ENCODE data around the gene TFG.

Gene TFG

GRCh38 chr3:100753846-100754245, 44.6 kb downstream of the TFG start:
- DNase-seq (ENCODE audit: low read depth in 3 of 3, low spot score in 1 of 3) = no peak

DNA sequence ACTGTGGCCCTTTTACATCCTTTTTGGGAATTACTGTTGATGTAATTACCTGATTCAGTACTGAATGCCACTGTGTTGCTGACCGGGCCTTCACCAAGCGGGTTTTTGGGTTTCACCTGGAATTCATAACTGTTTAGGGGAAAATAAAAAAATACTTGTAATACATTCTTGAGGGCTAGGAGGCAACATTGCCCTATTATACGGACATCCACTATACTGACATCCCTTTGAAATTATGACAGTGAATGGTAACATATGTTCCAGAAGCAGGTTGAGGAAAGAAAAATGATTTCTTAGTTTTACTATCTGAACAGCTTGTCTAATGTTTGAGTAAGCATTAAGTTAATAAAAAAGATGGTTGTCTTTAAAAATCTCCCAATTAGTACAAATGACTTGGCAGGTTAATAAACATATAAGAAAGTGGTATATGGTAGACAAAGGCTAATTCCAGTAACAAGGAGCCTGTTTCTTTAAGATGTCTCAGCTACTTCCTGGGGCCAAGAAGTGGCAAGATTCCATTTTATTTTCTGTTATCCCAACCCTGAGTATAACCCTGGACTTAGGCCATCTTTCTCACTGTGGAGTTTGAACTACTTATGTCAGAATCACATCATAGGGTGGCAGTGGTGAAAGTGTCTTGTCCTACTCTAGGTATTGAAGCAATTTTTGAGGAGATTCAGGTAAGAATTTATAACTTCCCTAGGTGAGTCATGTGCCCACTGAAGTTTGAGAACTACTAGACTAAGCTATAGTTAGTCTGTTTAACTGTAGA, 45.5 kb downstream of the TFG start:
- DNase-seq (ENCODE audit: low read depth in 3 of 3, low spot score in 1 of 3) = no peak

- no peak for DNase-seq (ENCODE audit: low read depth in 3 of 3, low spot score in 1 of 3)
Measured at GRCh38 chr3:100756441-100756840, 47.1 kb downstream of the TFG start.

- no peak for DNase-seq (ENCODE audit: low read depth in 3 of 3, low spot score in 1 of 3)
Measured at GRCh38 chr3:100759159-100759558, 49.9 kb downstream of the TFG start.

DNA sequence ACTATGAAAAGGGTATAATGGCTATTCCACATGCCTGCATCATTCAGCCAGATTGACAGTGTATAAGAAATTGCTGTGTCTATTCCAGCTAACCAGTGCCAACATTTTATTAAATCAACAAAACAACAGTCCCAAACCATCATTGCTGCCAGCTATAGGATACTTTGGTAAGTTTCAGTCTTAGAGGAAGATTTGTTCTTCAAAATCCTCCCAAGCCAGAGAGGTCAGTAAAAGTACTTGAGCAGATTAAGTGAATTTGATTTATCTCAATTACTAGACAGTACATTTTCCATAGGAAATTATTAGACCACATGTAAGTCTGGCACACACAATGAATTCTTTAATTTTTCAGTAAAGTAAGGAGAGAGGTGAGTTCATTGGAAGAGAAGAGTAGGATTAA, 50.7 kb downstream of the TFG start:
- no peak for DNase-seq (ENCODE audit: low read depth in 3 of 3, low spot score in 1 of 3)

- DNase-seq (ENCODE audit: low read depth in 3 of 3, low spot score in 1 of 3) = no peak
Measured at GRCh38 chr3:100760377-100760776, 51.1 kb downstream of the TFG start.

- no peak for DNase-seq (ENCODE audit: low read depth in 3 of 3, low spot score in 1 of 3)
Measured at GRCh38 chr3:100761211-100761942, 52.1 kb downstream of the TFG start.

DNA sequence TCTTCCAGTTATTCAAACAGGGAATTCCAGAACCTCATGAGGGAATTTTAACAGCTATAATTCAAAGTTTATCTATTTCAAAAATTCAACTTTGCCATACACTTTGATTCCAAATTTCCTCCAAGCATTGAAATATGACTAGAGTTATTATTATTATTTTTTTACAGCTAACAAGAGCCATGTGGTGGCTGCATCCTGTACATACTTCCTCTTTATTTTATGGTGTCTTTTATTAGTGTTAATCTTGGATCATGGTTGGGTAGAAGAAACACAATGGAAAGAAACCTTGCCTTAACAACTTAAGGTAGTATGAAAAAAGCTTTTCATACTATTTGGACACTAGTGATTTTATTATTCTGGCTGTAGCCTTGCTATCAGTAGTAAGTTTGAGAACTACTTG, 52.7 kb downstream of the TFG start:
- DNase-seq (ENCODE audit: low read depth in 3 of 3, low spot score in 1 of 3) = no peak

- DNase-seq (ENCODE audit: low read depth in 3 of 3, low spot score in 1 of 3) = no peak
Measured at GRCh38 chr3:100765437-100765975, 56.2 kb downstream of the TFG start.

- DNase-seq (ENCODE audit: low read depth in 3 of 3, low spot score in 1 of 3) = no peak
Measured at GRCh38 chr3:100766069-100766468, 56.8 kb downstream of the TFG start.

DNA sequence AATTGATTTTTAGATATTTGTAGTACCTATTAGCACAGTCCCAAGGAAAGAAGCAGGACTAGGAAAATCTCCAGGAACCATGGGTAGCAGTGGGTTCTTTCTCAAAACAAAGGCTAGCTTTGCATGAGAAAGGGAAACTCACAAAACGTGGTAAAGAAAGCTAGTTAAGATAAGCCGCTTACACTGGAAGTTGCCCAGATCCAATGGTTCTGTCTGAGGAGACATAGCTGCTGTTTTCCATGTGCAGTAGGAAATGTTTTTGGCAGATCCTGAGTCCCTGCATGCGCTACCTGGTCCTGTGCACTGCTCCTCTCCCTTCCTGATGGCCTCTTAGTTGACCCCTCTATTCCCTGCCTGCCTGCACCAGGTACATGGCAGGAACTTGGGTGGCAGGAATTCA, 60.4 kb downstream of the TFG start:
- no peak for DNase-seq (ENCODE audit: low read depth in 3 of 3, low spot score in 1 of 3)

GRCh38 chr3:100775226-100775625, 65.9 kb downstream of the TFG start:
- no peak for DNase-seq (ENCODE audit: low read depth in 3 of 3, low spot score in 1 of 3)

DNA sequence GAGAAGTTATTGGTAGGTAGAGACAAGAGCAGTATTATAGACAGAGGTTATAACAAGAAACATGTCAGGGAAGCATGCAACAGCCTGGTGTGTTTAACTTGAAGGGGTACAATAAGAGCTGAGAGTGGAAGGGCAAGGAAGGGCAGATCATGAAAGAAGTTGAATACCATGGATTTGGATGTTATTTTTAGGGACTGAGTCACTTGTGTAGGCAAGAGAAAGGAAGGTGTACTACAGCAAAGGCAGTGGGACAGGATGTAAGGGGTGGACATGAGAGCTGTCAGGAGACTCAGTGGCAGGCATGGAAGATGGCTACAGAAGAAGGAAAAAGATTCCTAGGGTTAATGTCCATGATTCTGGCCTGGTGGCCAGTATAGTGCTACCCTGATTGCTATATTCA, 66.4 kb downstream of the TFG start:
- DNase-seq (ENCODE audit: low read depth in 3 of 3, low spot score in 1 of 3) = no peak

DNA sequence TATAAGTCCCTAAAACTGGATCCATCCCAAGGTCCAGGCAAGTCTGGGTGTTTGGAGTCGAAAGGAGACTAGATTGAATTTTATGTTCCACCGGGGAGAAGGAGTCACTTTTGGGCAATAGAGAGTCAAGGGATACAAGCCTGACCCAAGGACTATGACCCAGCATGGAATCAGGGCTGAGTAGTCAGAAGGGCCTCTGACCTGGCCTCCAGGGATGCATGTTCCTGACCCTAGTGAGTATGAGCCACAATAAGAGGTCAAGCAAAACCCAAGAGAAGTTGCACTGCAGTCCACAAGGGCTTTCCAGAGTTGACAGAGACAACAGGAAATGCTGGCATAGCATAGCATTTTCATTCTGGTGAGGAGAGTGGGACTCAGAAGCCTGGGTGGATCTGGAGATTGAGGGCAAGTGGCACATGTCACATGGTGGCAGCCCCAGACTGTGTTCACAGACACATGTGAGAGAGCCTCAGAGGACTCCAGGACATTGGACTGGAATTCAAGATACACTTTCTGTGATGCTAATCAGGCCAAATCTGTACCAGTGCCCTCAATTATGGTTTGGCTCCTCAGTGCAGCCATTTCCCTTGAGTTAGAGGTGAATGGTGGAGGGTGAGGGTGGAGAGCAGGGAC, 66.9 kb downstream of the TFG start:
- no peak for DNase-seq (ENCODE audit: low read depth in 3 of 3, low spot score in 1 of 3)

- DNase-seq (ENCODE audit: low read depth in 3 of 3, low spot score in 1 of 3) = no peak
Measured at GRCh38 chr3:100776746-100777145, 67.5 kb downstream of the TFG start.

DNA sequence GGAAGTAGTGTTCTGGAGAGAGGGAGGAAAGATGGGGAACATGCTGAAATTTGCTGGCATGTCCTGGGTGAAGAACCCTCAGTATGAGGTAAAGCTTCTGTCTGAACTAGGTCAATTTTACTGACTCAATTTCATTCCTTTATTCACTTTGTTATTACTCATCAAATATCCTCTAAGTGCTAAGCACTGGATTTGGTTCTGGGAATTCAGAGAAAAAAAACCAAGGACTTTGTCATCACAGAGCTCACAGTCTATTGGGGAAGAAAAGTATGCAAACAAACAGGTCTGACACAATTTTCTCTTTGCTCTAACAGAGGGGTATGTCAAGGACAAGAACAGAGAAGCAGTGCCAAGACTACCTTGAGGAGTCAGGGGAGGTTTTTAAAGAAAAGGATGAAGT, 68.0 kb downstream of the TFG start:
- no peak for DNase-seq (ENCODE audit: low read depth in 3 of 3, low spot score in 1 of 3)

- no peak for DNase-seq (ENCODE audit: low read depth in 3 of 3, low spot score in 1 of 3)
Measured at GRCh38 chr3:100779480-100779879, 70.2 kb downstream of the TFG start.

- DNase-seq (ENCODE audit: low read depth in 3 of 3, low spot score in 1 of 3) = no peak
Measured at GRCh38 chr3:100780071-100780622, 70.9 kb downstream of the TFG start.

- no peak for DNase-seq (ENCODE audit: low read depth in 3 of 3, low spot score in 1 of 3)
Measured at GRCh38 chr3:100781301-100781700, 72.0 kb downstream of the TFG start.

DNA sequence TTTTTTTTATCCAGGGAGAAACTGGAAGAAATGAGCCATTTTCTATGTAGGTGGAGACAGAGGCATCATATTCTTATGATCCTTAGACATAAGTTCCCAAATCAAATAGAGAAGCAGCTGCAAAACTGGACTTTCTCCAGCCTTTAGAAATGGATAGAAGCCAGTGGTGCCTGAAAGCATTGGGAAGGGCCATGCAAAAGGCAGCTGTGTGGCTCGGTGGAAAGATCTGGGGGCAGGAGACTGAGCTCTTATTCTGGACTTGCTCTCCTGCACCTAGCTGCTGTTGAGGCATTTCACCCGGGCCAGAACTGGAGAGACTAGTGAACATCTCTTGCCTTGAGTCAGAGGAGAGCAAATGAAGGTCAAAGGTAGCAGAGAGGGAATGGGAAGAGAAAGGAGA, 73.1 kb downstream of the TFG start:
- no peak for DNase-seq (ENCODE audit: low read depth in 3 of 3, low spot score in 1 of 3)

DNA sequence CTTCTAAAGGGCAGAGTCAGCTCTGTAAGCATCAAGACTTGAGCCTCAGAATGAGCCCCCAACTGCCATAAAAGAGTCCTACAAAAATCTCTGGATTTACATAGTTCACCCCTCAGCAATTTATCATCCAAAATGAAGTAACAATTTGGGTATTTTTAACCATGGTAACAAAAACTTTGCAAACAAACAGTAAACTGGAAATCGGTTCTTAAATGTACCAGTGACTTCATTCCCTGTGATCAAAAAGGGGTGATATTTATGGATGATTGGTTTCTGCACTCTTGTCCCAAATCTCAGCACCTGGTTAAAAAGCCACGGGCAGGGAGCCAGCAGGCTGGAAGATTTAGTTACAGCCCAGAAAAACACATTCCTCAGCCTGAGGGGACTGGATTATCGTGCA, 73.6 kb downstream of the TFG start:
- no peak for DNase-seq (ENCODE audit: low read depth in 3 of 3, low spot score in 1 of 3)

DNA sequence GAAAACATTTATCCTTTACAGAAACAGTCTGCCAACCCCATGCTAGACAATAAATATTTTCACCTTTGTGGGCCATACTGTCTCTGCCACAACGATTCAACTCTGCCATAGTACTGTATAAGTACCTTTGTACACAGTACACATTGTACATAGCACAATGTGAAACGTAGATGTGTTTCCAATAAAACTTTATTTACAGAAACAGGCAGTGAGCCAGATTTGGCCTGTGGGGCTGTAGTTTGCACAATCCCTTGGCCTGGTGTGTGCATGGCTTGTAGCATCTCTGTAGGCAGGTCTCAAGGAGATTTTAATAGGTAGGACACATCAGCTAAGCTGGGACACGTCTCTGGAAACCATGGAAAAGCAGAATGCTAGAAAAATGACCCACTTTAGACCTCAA, 74.3 kb downstream of the TFG start:
- no peak for DNase-seq (ENCODE audit: low read depth in 3 of 3, low spot score in 1 of 3)
